Activated CD8-positive, alpha-beta memory T cell treated with anti-CD3 and anti-CD28 coated beads for 48 hours (primary cell): ENCODE data around the gene RRAD.
"Not testable (repeated sequence)": the region's sequence is repeated elsewhere in the genome, so short reads cannot be mapped to it uniquely, and the experiment has no call there.

Experiments used
- DNase-seq, 3 experiments: peaks; one replicate each; pipeline ENCODE4 v3.0.0-alpha.2; 2020; ENCODE audit warnings: low read depth in 2 of 3, low spot score in 2 of 3

Gene RRAD

GRCh38 chr16:66950971-66951790 is 25.8 kb upstream of the RRAD start:
- DNase-seq = no peak

DNA sequence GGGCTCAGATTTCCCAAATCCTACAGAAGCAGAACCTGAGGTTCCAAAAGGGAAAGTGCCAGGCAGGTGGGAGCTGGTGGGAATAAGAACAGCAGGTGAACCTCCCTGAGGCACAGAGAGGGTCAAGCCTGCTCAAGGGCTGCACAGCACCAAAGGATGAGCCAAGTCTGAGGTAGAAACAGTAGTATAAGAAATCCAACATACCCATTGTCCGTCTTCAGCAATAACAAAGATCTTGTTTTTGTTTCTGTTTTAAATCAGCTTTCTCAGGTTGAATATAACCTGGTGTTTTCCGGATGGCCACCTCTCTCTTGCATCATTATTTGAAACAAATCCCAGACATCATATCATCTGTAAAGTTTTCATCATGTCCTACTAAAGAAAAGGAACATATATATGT is 25.1 kb upstream of the RRAD start:
- no peak for DNase-seq

- no peak for DNase-seq
Observed at GRCh38 chr16:66949472-66949871, 24.1 kb upstream of the RRAD start.

DNA sequence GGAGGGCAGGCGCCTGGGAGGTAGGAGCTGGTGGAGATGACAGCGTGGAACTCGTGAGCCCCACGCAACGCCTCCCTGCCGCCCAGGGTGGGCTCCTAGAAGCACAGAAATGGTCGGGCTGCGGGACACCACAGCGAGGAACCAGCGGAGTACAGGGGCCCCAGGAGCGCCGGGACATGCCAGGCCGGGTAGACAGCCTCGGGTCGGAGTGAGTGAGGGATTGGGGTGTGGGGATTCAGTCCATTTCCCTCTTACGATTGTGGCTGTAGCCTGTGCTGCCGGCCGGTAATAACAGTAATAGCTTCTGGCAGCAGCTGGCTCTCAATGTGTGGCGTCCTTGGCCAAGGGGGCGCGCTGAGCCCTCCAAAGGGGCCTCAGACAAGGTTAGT is 23.5 kb upstream of the RRAD start:
- DNase-seq = no peak

- DNase-seq = no peak
Observed at GRCh38 chr16:66948134-66948836, 22.9 kb upstream of the RRAD start.

- DNase-seq = peak; percentile 61 to 77 (median 74)
Observed at GRCh38 chr16:66947302-66948065, 22.1 kb upstream of the RRAD start.

DNA sequence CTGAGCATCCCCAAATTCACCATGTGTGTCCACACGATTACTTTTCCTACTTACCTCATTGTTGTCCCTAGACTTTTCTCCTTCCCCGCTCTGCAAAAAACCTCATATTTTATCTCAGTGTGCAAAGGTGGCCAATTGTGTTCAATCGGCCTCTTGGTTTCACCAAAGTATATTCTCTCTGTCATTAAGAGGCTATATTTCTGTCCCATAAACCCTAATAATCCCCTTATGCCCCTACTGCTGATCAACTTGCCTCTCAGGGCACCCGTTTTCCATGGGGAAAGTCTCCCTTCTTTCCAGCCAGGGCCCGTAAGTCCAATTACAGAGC is 21.6 kb upstream of the RRAD start:
- no peak for DNase-seq

DNA sequence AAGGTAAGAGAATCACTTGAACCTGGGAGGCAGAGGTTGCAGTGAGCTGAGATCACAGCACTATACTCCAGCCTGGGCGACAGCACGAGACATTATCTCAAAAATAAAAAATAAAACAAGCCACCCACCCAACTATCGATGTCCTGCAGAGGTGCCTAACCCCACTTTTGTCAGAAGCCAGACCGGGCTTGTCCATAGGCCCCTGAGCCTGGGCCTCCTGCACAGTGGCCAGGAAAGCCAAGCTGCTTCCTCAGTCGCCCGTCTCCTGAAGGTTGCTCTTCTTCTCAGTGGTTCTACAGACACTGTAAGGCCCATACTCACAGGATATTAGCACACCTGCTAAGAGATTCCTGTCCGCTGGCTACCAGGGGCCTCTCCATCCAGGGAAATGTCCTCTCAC is 21.2 kb upstream of the RRAD start:
- DNase-seq = no peak

DNA sequence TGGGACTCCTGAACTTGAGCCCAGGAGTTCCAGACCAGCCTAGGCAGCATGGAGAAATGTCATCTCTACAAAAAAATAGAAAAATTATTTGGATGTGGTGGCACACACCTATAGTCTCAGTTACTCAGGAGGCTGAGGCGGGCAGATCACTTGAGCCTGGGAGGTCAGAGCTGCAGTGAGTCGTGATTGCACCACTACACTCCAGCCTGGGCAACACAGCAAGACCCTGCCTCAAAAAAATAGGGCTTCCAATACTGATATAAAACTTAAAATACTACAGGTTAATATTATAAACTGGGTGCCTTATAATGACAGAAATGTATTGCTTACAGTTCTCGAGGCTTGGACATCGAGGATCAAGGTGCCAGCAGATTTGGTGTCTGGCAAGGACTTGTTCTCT is 20.6 kb upstream of the RRAD start:
- no peak for DNase-seq

DNA sequence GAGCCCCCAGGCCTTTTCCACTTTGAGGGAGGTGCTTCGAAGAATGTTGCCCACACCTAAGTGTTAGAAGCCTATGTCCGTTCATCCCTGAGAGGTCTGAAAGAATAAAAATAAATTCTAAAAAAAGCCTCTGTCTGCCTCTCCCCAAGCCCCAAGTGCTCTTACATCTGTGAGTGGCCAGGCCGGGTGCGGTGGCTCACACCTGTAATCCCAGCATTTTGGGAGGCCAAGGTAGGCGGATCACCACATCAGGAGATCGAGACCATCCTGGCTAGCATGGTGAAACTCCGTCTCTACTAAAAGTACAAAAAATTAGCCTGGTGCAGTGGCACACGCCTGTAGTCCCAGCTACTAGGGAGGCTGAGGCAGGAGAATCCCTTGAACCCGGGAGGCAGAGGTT is 19.6 kb upstream of the RRAD start:
- DNase-seq = not testable (repeated sequence)

DNA sequence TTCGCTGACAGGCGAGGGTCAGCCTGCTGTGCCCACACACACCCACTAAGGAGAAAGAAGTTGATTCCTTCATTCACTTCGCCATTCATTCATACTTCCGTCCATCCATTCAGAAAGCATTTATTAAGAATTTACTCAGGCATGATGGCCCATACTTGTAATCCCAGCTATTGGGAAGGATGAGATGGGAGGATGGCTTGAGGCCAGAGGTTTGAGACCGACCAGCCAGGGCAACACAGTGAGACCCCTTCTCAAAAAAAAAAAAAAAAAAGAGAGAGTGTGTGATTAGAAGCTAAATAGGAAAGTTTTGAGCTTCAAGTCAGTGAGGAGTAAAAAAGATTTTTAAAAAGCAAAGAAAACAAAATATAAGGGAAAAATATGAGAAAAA is 18.7 kb upstream of the RRAD start:
- DNase-seq = no peak

- DNase-seq = no peak
Observed at GRCh38 chr16:66943426-66944053, 18.2 kb upstream of the RRAD start.

GRCh38 chr16:66942981-66943380 is 17.6 kb upstream of the RRAD start:
- DNase-seq = no peak

GRCh38 chr16:66940236-66940635 is 14.9 kb upstream of the RRAD start:
- DNase-seq = no peak

DNA sequence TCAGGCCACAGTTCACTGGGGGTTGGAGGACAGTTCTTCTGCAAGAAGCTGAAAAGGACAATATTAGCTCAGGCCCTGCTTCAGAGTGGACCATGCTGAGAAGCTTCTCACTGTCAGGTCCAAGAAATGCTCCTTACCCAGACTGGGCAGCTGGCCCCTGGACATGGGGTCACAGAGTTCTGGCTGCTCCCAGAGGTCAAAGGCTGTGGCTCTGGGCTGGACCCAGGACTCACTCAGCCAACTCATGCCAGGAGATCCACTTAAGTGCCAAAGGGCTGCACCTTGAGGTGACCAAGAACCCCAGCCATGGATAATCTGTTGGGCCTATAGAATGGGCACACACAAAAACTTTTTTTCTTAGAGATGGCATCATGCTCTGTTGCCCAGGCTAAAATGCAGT is 14.0 kb upstream of the RRAD start:
- no peak for DNase-seq

DNA sequence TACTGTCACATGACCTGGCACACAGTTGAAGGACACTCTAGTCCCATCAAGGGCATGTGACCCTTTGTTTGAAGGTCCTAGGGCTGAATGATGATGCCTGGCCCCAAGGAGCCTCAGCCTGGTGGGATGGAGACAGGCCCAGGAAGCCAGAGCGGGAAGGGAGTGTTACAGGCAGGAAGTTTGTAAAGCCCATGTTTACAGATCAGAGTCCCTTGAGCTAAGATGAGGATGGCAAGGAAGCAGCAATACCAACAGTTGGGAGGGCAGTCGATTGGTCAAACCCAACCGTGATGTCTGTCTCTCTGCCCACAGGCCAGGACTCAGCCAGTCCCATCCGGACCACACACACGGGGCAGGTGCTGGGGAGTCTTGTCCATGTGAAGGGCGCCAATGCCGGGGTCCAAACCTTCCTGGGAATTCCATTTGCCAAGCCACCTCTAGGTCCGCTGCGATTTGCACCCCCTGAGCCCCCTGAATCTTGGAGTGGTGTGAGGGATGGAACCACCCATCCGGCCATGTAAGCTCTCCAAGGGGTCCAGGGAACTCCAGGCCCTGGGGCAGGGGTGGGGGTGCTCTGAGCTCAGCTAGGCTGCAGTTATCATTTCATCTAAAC is 12.5 kb upstream of the RRAD start:
- no peak for DNase-seq

DNA sequence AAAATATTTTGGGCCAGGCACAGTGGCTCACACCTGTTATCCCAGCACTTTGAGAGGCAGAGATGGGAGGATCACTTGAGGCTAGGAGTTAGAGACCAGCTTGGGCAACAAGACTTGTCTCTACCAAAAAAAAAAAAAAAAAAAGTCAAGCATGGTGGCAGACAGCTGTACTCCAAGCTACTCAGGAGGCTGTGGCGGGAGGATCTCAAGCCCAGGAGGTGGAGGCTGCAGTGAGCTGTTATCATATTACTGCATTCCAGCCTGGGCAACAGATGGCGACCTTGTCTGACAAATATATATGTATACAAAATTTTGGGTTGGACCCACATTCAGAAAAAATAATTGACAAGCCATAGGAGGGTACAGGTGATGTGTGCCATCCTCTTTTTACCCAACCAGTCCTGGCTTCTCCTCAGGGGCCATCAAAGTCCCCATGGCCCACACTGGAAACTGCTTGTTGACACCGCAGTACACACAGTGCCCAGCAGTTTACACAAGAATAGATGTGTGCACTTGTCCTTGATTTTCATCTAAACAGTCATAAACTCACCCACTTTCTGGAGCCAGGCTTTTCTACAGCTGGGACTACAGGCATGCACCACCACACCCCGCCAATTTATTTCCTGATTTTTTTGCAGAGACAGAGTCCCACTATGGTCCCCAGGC is 11.7 kb upstream of the RRAD start:
- DNase-seq = no peak

DNA sequence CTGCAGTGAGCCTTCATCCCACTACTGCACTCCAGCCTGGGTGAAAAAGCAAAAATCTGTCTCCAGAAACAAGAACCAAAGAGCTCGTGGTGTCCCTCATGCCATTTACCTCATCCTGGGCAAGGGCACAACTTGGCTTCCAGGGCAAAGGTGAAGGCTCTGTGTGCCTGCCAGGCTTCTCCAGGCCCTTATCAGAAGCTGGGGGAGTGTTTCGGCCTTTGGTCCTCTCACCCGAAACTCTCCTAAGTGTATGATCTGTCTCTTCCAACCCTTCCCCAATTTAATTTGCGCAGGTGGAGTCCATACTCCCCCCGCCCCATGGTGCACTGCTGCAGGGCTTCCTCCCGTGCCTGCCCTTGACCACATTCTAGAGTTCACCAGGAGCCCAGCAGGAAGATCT is 11.1 kb upstream of the RRAD start:
- no peak for DNase-seq

- DNase-seq = no peak
Observed at GRCh38 chr16:66935314-66936011, 10.1 kb upstream of the RRAD start, which contains the start of gene CES2. CES2 (plus strand) TSS chr16:66935516; CDS start chr16:66935636, 120 bp downstream.

DNA sequence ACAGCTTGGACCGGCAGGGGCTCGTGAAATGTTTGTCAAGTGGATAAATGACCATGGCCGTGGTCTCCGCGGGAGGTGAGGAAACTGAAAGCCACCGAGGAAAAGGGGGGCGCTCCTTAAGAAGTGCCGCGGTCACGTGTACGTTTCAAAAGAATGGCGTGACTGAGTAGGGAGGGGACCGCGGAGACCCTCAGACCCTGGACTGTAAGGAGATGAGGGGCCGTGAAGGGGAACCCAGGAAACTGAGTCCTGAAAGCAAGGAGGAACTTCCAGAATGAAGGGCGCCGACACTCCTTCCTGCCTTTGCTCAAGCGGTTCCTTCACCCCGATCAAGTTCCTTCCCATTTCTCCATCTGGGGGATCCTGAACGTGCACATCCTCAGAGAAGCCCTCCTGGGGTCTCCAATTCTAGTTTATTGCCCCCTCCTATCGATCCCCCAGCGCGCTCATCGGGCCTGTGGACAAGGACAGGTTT is 9.5 kb upstream of the RRAD start:
- DNase-seq = not testable (repeated sequence)
